Hepatocyte (in vitro differentiated cells): Measurements from ENCODE around the gene SYAP1.

Experiments
- CTCF ChIP-seq: fragments of 200-600 bp; sonication (generic); IDR thresholded peaks from 2 replicates; pipeline ENCODE4 v1.5.1; 2016; ENCODE audit warnings: antibody characterized with exemption, mild to moderate bottlenecking; ENCODE audit not compliant: poor library complexity
- EZH2 ChIP-seq: fragments of 200-600 bp; sonication (generic); IDR thresholded peaks from 2 replicates; pipeline ENCODE4 v1.6.1; 2016; ENCODE audit warnings: antibody characterized with exemption, mild to moderate bottlenecking, borderline replicate concordance
- EZH2phosphoT487 ChIP-seq: fragments of 200-600 bp; sonication (generic); IDR thresholded peaks from one replicate; pipeline ENCODE4 v1.6.1; 2018; ENCODE audit warnings: antibody characterized with exemption, mild to moderate bottlenecking, low read depth, moderate library complexity; ENCODE audit not compliant: unreplicated experiment, severe bottlenecking

DNA sequence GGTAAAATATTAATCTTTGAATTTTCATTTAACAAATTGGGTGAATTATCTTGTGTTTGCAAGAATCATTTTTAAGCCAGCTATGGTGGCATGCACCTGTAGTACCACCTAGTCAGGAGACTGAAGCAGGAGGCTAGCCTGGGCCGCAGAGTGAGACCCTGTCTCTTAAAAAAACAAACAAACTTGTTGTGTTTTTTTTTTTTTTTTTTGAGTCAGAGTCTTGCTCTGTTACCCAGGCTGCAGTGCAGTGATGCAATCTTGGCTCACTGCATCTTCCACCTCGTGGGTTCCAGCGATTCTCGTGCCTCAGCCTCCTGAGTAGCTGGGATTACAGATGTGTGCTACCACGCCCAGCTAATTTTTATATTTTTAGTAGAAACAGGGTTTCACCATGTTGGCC is 69.1 kb downstream of the SYAP1 start:
- TF ChIP-seq CTCF (no peak), EZH2 (no peak), EZH2phosphoT487 (no peak)
